ENCODE measurements around the gene CACNA2D3. TPM values are rescaled to one million over a fixed set of nuclear protein-coding genes. Genes with fewer than 3 reads are reported as not detected.

CACNA2D3 gene
- total RNA-seq, 4 donors from 2014 or later, result 0.30 to 9.6 (median 3.9) TPM

- no peak overlapping the region for H3K27ac ChIP-seq
- no peak overlapping the region for H3K4me3 ChIP-seq
- no peak for DNase-seq (ENCODE audit: low spot score in 2 of 2)
- H3K9me3 ChIP-seq, result peaks cover 0 to 4% (median 0%) of the 10 kb centered on the region in 4 donors
- H3K36me3 ChIP-seq, result no peaks in the 10 kb centered on the region
- H3K4me1 ChIP-seq, result no peaks in the 10 kb centered on the region
- WGBS, 2 donors, result 51 to 55% methylated on average over 2 of the region's 2 CpGs
- H3K27me3 ChIP-seq, result no peaks in the 10 kb centered on the region
- TF ChIP-seq POLR2A (IDR thresholded peaks at IDR 0.05), result no peak
- TF ChIP-seq CTCF (IDR thresholded peaks at IDR 0.05), result no peak
- no peak for TF ChIP-seq EP300 (IDR thresholded peaks at IDR 0.05)
Measured at GRCh38 chr3:54797111-54797510, 674.8 kb downstream of the CACNA2D3 start.

GRCh38 chr3:54800478-54800877 lies 678.1 kb downstream of the CACNA2D3 start:
- WGBS, 2 donors, result 46 to 50% methylated on average over 1 of the region's 1 CpG

GRCh38 chr3:54801977-54802376 lies 679.6 kb downstream of the CACNA2D3 start:
- no peak overlapping the region for H3K4me3 ChIP-seq
- no peaks in the 10 kb centered on the region for H3K27me3 ChIP-seq
- no peak for DNase-seq (ENCODE audit: low spot score in 2 of 2)
- no peaks in the 10 kb centered on the region for H3K36me3 ChIP-seq
- peaks cover 0 to 3% (median 0%) of the 10 kb centered on the region in 4 donors for H3K9me3 ChIP-seq
- TF ChIP-seq EP300 (IDR thresholded peaks at IDR 0.05) (no peak), CTCF (IDR thresholded peaks at IDR 0.05) (no peak), POLR2A (IDR thresholded peaks at IDR 0.05) (no peak)
- H3K27ac ChIP-seq, result no peak overlapping the region
- H3K4me1 ChIP-seq, result no peaks in the 10 kb centered on the region

More at GRCh38 chr3:54800478-54800877, 678.1 kb downstream of the CACNA2D3 start:
- Histone ChIP-seq H3K36me3 (no peaks in the 10 kb centered on the region), H3K4me3 (no peak overlapping the region), H3K4me1 (no peaks in the 10 kb centered on the region), H3K9me3 (no peaks in the 10 kb centered on the region), H3K27me3 (no peaks in the 10 kb centered on the region), H3K27ac (no peak overlapping the region)
- TF ChIP-seq EP300 (IDR thresholded peaks at IDR 0.05) (no peak), CTCF (IDR thresholded peaks at IDR 0.05) (no peak)
- no peak for DNase-seq (ENCODE audit: low spot score in 2 of 2)

DNA sequence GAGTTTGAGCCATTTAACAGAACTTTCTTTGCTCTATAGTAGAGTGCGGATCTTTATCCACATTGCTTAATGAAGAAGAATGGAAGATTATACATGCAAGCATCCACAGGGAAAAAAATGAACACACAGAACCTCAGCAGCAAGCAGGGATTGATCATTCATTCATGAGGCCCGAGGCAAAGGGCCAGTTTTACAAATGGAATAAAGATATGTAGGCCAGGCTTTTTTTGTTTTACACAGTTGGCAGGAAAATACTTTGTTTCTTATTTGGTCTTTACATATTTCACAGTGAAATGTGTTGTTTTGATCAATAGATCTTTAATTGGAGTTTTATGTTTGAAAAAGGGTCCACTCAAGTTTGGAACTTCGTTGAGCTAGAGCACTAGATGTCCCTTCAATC lies 688.0 kb downstream of the CACNA2D3 start:
- H3K36me3 ChIP-seq, result no peaks in the 10 kb centered on the region
- TF ChIP-seq EP300 (IDR thresholded peaks at IDR 0.05) (no peak), POLR2A (IDR thresholded peaks at IDR 0.05) (no peak), CTCF (IDR thresholded peaks at IDR 0.05) (no peak)
- H3K4me1 ChIP-seq, result no peaks in the 10 kb centered on the region
- H3K4me3 ChIP-seq, result no peak overlapping the region
- WGBS, 2 donors, result 65 to 77% methylated on average over 3 of the region's 3 CpGs
- DNase-seq (ENCODE audit: low spot score in 2 of 2), result no peak
- H3K27ac ChIP-seq, result no peak overlapping the region
- no peaks in the 10 kb centered on the region for H3K27me3 ChIP-seq
- H3K9me3 ChIP-seq, result peaks cover 0 to 6% (median 0%) of the 10 kb centered on the region in 4 donors

DNA sequence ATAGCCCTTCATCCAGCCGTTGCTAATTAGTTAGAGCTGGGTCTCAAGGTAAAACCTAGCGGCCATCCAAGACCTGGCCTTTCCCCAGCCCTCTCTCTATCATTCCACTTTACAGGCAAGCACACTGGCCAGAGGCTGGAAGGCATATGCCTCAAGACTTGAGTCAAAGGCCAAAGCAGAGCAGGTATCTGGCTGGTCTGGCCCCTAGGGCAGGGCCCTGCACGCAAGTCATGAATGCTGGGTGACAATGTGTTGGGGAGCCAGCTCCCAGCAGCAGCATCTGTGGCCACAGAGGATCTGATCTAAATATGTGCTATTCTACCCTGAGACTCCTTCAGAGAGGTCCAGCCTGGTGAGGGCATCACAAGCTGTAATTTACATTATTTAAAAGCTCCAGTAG lies 691.9 kb downstream of the CACNA2D3 start:
- Histone ChIP-seq H3K36me3 (no peaks in the 10 kb centered on the region), H3K9me3 (no peaks in the 10 kb centered on the region), H3K4me1 (no peaks in the 10 kb centered on the region), H3K4me3 (no peak overlapping the region), H3K27me3 (no peaks in the 10 kb centered on the region), H3K27ac (no peak overlapping the region)
- no peak for DNase-seq (ENCODE audit: low spot score in 2 of 2)
- WGBS, 2 donors, result 93 to 96% methylated on average over 3 of the region's 3 CpGs
- TF ChIP-seq CTCF (IDR thresholded peaks at IDR 0.05) (no peak), POLR2A (IDR thresholded peaks at IDR 0.05) (no peak), EP300 (IDR thresholded peaks at IDR 0.05) (no peak)

Measured in tibial nerve (tissue), 4 donors.